ENCODE measurements around the gene GIGYF2.
"Not testable (repeated sequence)": the region's sequence is repeated elsewhere in the genome, so short reads cannot be mapped to it uniquely, and the experiment has no call there.

Gene GIGYF2

DNA sequence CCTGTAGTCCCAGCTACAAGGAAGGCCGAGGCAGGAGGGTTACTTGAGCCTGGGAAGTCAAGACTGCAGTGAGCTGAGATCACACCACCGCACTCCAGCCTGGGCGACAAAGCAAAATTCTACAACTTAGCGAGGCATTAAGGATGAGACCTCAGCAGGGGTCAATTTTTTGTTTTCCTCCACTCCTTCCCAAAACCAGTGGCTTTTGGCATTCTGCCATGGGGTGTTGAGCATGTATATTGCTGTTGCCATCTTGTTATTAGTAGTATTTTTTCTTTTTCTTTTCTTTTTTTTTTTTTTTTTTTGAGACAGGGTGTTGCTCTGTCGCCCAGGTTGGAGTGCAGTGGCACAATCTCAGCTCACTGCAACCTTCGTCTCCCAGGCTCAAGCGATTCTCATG is 8.9 kb upstream of the GIGYF2 start:
- DNase-seq = no peak

GRCh38 chr2:232689152-232689910 is 7.8 kb upstream of the GIGYF2 start:
- DNase-seq = peak; percentile 72

DNA sequence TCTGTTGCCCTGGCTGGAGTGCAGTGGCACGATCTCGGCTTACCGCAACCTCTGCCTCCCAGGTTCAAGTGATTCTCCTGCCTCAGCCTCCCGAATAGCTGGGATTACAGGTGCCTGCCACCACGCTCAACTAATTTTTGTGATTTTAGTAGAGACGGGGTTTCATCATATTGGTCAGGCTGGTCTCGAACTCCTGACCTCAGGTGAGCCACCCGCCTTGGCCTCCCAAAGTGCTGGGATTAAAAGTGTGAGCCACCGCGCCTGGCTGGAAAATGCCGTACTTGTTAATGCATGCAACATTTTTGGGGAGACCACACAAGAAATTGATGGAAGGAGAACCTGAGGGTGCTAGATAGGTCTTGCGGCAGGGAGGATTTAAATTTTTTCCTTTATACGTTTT is 6.0 kb upstream of the GIGYF2 start:
- DNase-seq = not testable (repeated sequence)

- no peak for DNase-seq
Observed at GRCh38 chr2:232693344-232693743, 3.8 kb upstream of the GIGYF2 start.

DNA sequence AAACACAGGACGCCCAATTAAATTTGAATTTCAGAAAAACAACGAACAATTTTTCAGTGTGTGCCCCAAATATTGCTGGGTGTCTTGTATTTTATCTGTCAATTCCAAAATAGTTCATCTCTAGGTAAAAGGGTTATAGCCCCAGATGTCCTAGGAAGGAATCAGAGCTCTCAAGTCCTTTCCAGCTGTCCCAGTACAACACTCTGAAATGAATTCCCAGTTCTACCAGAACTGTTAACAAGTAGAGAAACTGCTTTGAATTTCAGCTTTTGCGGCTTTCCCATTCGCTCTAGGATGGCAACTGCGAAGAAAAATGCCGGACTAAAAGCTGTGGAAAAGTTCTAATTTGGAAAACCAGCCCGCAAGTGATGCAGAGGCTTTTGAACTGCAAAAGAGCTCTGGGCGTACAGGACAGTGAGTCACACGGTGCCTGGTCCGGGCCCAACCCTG is 497 bp upstream of the GIGYF2 start:
- DNase-seq = no peak

GRCh38 chr2:232697807-232698110 is 628 bp downstream of the GIGYF2 start:
- no peak for DNase-seq

- no peak for DNase-seq
Observed at GRCh38 chr2:232698556-232699091, 1.5 kb downstream of the GIGYF2 start.

GRCh38 chr2:232699110-232699509 is 2.0 kb downstream of the GIGYF2 start:
- DNase-seq = no peak

GRCh38 chr2:232700154-232700553 is 3.0 kb downstream of the GIGYF2 start:
- no peak for DNase-seq

GRCh38 chr2:232707076-232707475 is 9.9 kb downstream of the GIGYF2 start:
- no peak for DNase-seq

DNA sequence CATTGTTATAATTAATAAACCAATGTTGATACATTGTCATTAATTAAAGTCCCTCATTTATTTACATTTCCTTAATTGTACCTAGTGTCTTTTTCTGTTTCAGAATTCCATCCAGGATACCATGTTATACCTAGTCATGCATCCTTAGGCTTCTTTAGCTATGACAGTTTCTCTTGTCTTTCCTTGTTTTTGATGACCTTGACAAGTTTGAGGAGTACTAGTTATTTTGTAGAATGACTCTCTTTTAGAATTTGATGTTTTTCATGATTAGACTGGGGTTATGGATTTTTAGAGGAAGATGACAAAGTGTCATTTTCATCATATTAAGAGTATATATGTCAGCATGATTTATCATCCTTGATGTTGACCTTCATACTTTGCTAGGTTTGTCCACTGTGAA is 16.4 kb downstream of the GIGYF2 start:
- no peak for DNase-seq

DNA sequence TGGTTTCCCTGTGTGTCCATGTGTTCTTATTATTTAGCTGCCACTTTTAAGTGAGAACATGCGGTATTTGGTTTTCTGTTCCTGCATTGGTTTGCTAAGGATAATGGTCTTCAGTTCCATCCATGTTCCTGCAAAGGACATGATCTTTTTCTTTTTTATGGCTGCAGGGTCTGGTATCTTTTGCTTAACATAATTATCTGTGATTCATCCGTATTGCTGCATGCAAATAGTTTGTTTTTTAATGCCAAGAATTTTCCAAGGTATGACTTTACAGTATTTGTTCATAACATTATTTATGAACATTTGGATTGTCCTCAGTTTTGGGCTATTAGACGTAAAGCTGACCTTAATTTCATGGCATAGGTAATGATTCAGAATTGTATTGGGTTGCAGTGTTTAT is 17.8 kb downstream of the GIGYF2 start:
- DNase-seq = no peak

GRCh38 chr2:232720056-232720455 is 22.9 kb downstream of the GIGYF2 start:
- not testable (repeated sequence) for DNase-seq

DNA sequence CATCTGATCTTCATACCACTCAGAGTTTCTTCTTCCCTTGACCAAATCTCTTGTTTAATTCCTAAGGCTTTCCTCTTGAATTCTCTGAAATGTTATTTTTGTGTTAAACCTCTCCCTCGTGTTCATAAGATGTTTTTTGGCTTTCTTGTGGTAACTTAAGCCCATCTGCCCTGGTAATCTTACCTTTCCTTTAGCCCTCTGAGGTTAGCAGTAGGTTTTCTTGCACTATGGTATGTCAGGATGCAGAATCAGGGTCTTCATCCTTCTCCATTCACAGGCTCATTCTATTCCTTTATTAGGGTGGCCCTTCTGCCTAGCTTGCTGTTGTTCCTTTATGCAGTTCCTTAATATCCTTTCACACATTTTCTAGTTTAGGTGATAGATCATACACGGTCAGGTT is 24.1 kb downstream of the GIGYF2 start:
- no peak for DNase-seq

DNA sequence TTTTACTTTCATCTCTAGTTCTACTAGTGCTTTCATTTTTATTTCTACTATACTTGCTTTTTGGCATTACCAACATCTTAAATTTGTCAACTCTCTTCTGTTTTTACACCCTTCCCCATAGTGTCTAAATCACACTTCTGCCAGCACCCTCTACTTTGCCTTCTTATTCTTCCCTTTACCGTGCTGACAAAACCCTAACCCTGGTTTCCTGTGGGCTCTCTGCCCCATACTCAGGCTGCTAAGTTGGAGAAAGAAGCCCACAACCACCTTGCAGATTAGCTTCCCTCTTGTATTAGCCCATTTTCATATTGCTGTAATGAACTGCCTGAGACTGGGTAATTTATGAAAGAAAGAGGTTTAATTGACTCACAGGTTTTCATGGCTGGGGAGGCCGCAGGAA is 24.8 kb downstream of the GIGYF2 start:
- DNase-seq = no peak

GRCh38 chr2:232723027-232723426 is 25.9 kb downstream of the GIGYF2 start:
- no peak for DNase-seq

GRCh38 chr2:232728785-232729184 is 31.7 kb downstream of the GIGYF2 start:
- DNase-seq = no peak

- DNase-seq = no peak
Observed at GRCh38 chr2:232731470-232731869, 34.3 kb downstream of the GIGYF2 start.

GRCh38 chr2:232741294-232741693 is 44.2 kb downstream of the GIGYF2 start:
- DNase-seq = no peak

GRCh38 chr2:232741972-232742371 is 44.8 kb downstream of the GIGYF2 start:
- DNase-seq = no peak

GRCh38 chr2:232744963-232745362 is 47.8 kb downstream of the GIGYF2 start:
- DNase-seq = no peak

DNA sequence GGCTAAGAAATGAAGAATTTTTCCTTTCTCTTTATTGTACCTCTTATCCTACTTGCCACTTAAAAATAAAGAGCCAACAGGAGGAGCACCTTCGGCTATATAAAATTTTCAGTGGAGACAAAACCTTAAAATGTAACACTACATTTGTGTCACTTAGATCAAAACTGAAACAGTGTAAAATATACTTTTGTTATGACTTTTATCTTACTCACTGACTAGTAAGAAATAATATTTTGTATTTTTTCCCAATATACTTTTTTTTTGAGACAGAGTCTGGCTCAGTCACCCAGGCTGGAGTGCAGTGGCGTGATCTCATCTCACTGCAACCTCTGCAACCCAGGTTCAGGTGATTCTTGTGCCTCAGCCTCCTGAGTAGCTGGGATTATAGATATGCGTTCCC is 50.9 kb downstream of the GIGYF2 start:
- no peak for DNase-seq

GRCh38 chr2:232749331-232749730 is 52.2 kb downstream of the GIGYF2 start:
- no peak for DNase-seq

DNA sequence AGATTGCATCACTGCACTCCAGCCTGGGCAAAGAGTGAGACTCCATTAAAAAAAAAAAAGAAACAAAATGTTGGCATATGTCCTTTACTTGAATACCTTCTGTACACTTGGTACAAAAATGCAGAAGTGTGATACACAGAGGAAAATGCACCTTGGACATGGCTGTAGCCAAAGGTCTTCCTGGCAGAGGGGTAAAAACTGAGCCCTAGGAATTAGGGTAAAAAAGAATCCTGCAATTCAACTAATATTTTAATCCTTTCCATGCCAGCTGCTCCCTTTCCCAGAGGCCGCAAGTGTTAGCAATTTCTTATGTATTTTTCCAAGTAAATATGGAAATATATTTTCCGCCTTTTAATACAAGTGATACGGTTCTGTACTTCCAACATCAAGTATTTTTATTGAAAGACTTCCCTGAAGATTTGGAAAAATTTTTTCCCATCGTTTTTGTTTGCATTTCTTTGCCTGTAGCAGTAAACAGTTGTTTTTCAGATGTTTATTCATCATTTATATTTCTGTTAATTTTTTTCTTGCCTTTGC is 53.1 kb downstream of the GIGYF2 start:
- DNase-seq = no peak

DNA sequence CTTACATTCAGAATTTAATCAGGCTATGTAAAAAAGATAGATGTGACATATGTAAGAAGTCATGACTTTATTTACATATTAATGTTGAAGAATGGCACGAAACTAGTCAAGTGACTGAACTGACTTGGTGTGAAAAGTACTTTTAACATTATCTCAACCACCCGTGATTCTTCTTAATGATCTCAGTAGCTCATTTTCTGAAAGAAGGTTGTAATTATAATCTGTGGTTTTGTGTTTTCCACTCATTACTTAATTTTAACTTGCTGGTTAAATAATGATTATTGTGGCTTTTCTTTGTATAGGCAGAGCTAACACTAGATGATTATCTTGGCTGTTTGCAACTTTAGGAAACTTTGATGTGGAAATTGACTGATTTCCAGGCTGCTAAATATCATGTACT is 60.8 kb downstream of the GIGYF2 start:
- DNase-seq = no peak
